A673 (cell line): ENCODE results near the gene NTRK3. TPM values are rescaled to one million over a fixed set of nuclear protein-coding genes. Genes with fewer than 3 reads are reported as not detected.

Experiments used
- BruUV-seq: library from RNA; stranded (reverse); fragments of 400-500 nt; replicated peaks from 2 replicates; lab custom pipeline; 2021; lab: Mats Ljungman, UMichigan
- CTCF ChIA-PET: fragments of 300-600 bp; sonication (Branson Sonifier 250); formaldehyde crosslinking; loops from one replicate; lab custom pipeline; 2022; ENCODE audit warnings: antibody characterized with exemption; lab: Charles Lee
- POLR2A ChIA-PET: fragments of 300-600 bp; sonication (Branson Sonifier 250); formaldehyde crosslinking; loops from one replicate; lab custom pipeline; 2022; ENCODE audit warnings: antibody characterized with exemption; ENCODE audit not compliant: low non-redundant PET; lab: Charles Lee
- DNase-seq: peaks from one replicate; pipeline ENCODE4 v3.0.0-alpha.2; 2015; ENCODE audit warnings: low spot score
- H3K27ac ChIP-seq: fragments of 200-600 bp; sonication (generic); 2 replicates; pipeline ENCODE4 v1.5.1; 2016; ENCODE audit warnings: mixed run types, low read depth, mild to moderate bottlenecking, mixed read lengths, antibody characterized with exemption, low read length; ENCODE audit not compliant: poor library complexity, severe bottlenecking
- H3K27me3 ChIP-seq: fragments of 200-600 bp; sonication (generic); replicated peaks from 2 replicates; pipeline ENCODE4 v1.6.1; 2017; ENCODE audit warnings: mixed run types, low read depth, mild to moderate bottlenecking, mixed read lengths, antibody characterized with exemption, low read length; ENCODE audit not compliant: insufficient read depth, poor library complexity
- H3K36me3 ChIP-seq: fragments of 200-600 bp; sonication (generic); 2 replicates; pipeline ENCODE4 v1.6.1; 2016; ENCODE audit warnings: mixed run types, mild to moderate bottlenecking, mixed read lengths, antibody characterized with exemption, low read length; ENCODE audit not compliant: insufficient read depth, poor library complexity, severe bottlenecking
- H3K4me1 ChIP-seq: fragments of 200-600 bp; sonication (generic); 2 replicates; pipeline ENCODE4 v1.6.1; 2017; ENCODE audit warnings: mixed run types, mild to moderate bottlenecking, mixed read lengths, antibody characterized with exemption, low read length; ENCODE audit not compliant: insufficient read depth, poor library complexity, severe bottlenecking
- H3K4me3 ChIP-seq: fragments of 200-600 bp; sonication (generic); 2 replicates; pipeline ENCODE4 v1.5.1; 2016; ENCODE audit warnings: low read depth, mixed run types, mild to moderate bottlenecking, mixed read lengths, low read length; ENCODE audit not compliant: poor library complexity, severe bottlenecking
- H3K9me3 ChIP-seq: fragments of 200-600 bp; sonication (generic); 2 replicates; pipeline ENCODE4 v1.6.1; 2016; ENCODE audit warnings: mixed run types, low read depth, mild to moderate bottlenecking, mixed read lengths, antibody characterized with exemption, low read length; ENCODE audit not compliant: poor library complexity, severe bottlenecking
- CTCF ChIP-seq: fragments of 300-800, 200-600 bp; sonication (generic); conservative IDR thresholded peaks from 2 replicates; pipeline ENCODE4 v1.5.1; 2017; ENCODE audit warnings: low read depth, mild to moderate bottlenecking, antibody characterized with exemption, low read length, moderate library complexity, mixed read lengths
- EZH2 ChIP-seq: fragments of 200-600 bp; sonication (generic); IDR thresholded peaks from 2 replicates; pipeline ENCODE4 v1.6.1; 2017; ENCODE audit warnings: borderline replicate concordance, low read depth, mild to moderate bottlenecking, mixed read lengths, antibody characterized with exemption, low read length; ENCODE audit not compliant: poor library complexity, severe bottlenecking
- intact Hi-C: fragments of 100-400 bp; cut with micrococcal nuclease; formaldehyde crosslinking; loops from one replicate; pipeline ENCODE4 v1.10.0; 2022; ENCODE audit not compliant: unreplicated experiment
- total RNA-seq: library from RNA; stranded (reverse); gene quantifications from 2 replicates; pipeline ENCODE4 v1.2.3, GENCODE V29; 2021

NTRK3 gene
- total RNA-seq, 1 experiment from 2014 or later = not detected

- Histone ChIP-seq H3K27ac (no peak overlapping the region), H3K9me3 (no peaks in the 10 kb centered on the region), H3K4me3 (no peak overlapping the region), H3K4me1 (no peaks in the 10 kb centered on the region), H3K27me3 (no peaks in the 10 kb centered on the region), H3K36me3 (no peaks in the 10 kb centered on the region)
- POLR2A ChIA-PET = no interaction called here
- DNase-seq = no peak
- CTCF ChIA-PET = no interaction called here
- BruUV-seq = no TSS peak
- intact Hi-C loops = no loop called here
- TF ChIP-seq CTCF = no peak
- TF ChIP-seq EZH2 = no peak
Measured at GRCh38 chr15:87826119-87826747, 430.3 kb downstream of the NTRK3 start.

GRCh38 chr15:87818756-87819155 lies 437.8 kb downstream of the NTRK3 start:
- TF ChIP-seq CTCF = no peak
- no peak for TF ChIP-seq EZH2
- no peak for DNase-seq

GRCh38 chr15:87817553-87817952 lies 439.0 kb downstream of the NTRK3 start:
- Histone ChIP-seq H3K36me3 (no peaks in the 10 kb centered on the region), H3K4me1 (no peaks in the 10 kb centered on the region), H3K4me3 (no peak overlapping the region), H3K27ac (no peak overlapping the region), H3K27me3 (no peaks in the 10 kb centered on the region), H3K9me3 (no peaks in the 10 kb centered on the region)
- BruUV-seq = no TSS peak
- no peak for DNase-seq
- ChIA-PET CTCF (no interaction called here), POLR2A (no interaction called here)
- intact Hi-C loops = no loop called here
- TF ChIP-seq CTCF (no peak), EZH2 (no peak)

More at GRCh38 chr15:87818756-87819155, 437.8 kb downstream of the NTRK3 start:
- Histone ChIP-seq H3K9me3 (no peaks in the 10 kb centered on the region), H3K27ac (no peak overlapping the region), H3K4me1 (no peaks in the 10 kb centered on the region), H3K36me3 (no peaks in the 10 kb centered on the region), H3K27me3 (no peaks in the 10 kb centered on the region), H3K4me3 (no peak overlapping the region)
- BruUV-seq = no TSS peak
- intact Hi-C loops = no loop called here
- ChIA-PET POLR2A (no interaction called here), CTCF (no interaction called here)
